Adipocyte (in vitro differentiated cells): ENCODE data around the gene ASTN2.

ENCODE experiments used
- DNase-seq: peaks from one replicate; pipeline ENCODE4 v3.0.0-alpha.2; 2015; ENCODE audit warnings: low read depth
- H3K27me3 ChIP-seq: replicated peaks from 2 replicates; pipeline ENCODE4 v1.7.0; 2013; ENCODE audit warnings: mild to moderate bottlenecking, low read length, moderate library complexity; ENCODE audit not compliant: control insufficient read depth, insufficient read depth
- H3K36me3 ChIP-seq: 2 replicates; pipeline ENCODE4 v1.7.0; 2013; ENCODE audit warnings: low read length, mild to moderate bottlenecking, moderate library complexity; ENCODE audit not compliant: control insufficient read depth, insufficient read depth, severe bottlenecking
- H3K4me1 ChIP-seq: 2 replicates; pipeline ENCODE4 v1.7.0; 2013; ENCODE audit warnings: mild to moderate bottlenecking, low read length, moderate library complexity; ENCODE audit not compliant: control insufficient read depth, insufficient read depth
- H3K4me3 ChIP-seq: 2 replicates; pipeline ENCODE4 v1.7.0; 2013; ENCODE audit warnings: mild to moderate bottlenecking, low read length, moderate library complexity
- H3K9ac ChIP-seq: 2 replicates; pipeline ENCODE4 v1.7.0; 2013; ENCODE audit warnings: mild to moderate bottlenecking, low read length, moderate library complexity
- H3K9me3 ChIP-seq: 2 replicates; pipeline ENCODE4 v1.7.0; 2013; ENCODE audit warnings: mild to moderate bottlenecking, low read length, moderate library complexity; ENCODE audit not compliant: control insufficient read depth

Gene ASTN2

DNA sequence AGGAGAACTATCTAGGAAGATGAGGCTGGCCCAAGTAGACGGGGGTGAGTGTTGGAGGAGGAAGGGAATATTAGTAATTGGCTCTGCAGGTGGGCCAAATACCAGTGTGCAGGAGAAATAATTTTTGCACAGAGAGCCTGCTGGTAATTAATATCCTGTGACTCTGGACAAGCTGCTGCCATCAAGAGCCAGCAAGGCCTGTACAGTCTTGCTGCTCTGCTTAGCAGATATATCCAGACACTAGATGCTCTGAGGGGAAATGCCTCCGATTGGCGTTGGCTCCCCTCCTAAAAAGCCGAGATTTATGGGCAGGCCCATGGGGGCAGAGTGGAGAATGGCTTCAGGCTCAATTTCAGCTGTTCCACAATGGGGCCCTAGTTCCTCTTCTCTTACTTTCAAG, 29.6 kb upstream of the ASTN2 start:
- H3K4me1 ChIP-seq = no peaks in the 10 kb centered on the region
- H3K4me3 ChIP-seq = no peak overlapping the region
- DNase-seq = no peak
- H3K27me3 ChIP-seq = peaks cover 18% of the 10 kb centered on the region
- no peaks in the 10 kb centered on the region for H3K9me3 ChIP-seq
- no peaks in the 10 kb centered on the region for H3K36me3 ChIP-seq
- H3K9ac ChIP-seq = no peak overlapping the region

DNA sequence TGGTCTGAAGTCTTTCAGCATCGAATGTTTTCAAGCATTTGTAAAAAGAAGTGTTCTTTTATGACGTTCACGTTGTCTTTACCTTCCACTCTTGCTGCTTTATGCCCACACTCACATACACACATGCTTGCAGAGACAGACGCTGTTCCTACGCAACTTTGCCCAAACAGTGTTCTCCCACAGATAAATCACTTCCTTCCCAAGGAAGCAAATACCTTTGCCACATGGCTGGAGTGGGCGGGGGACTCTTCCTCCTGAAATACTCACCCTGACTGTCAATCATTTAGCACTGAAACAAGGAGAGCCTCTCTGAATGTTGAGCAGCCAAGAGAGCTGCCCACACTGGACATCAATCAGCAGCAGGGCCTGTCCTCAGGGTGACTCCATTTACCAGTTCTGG, 22.4 kb upstream of the ASTN2 start:
- H3K9me3 ChIP-seq = no peaks in the 10 kb centered on the region
- DNase-seq = no peak
- peaks cover 8% of the 10 kb centered on the region for H3K27me3 ChIP-seq
- H3K4me3 ChIP-seq = no peak overlapping the region
- no peak overlapping the region for H3K9ac ChIP-seq
- no peaks in the 10 kb centered on the region for H3K4me1 ChIP-seq
- H3K36me3 ChIP-seq = no peaks in the 10 kb centered on the region

DNA sequence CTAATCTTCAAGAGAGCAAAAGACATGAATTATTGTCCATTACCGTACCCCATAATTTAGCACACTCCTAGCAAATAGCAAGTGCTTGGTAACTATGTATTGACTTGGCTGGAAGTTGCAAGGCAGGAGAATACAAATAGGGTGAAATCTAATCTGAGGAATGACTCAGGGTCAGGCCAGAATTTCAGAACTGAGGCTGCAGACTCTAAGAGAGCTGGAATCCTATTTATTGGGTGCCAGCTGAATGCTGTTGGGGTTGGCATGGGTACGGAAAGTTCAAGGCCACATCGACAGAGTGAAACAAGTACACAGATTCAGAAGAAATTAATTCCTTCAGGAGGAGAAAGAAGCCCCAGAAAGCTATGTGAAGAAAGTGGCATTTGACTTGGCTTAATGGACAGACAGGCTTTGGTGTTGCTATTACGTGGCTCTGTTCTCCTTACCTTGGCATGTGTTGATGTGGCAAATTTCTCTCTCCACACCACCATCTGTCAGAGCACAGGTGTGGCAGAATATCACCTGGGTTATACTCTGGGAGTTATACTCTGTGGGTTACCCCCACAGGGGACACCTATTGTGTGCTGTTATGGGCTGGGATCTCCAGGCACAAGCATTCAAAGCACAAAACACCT, 20.9 kb upstream of the ASTN2 start:
- Histone ChIP-seq H3K9ac (no peak overlapping the region), H3K36me3 (no peaks in the 10 kb centered on the region), H3K9me3 (no peaks in the 10 kb centered on the region), H3K27me3 (peaks cover 4% of the 10 kb centered on the region), H3K4me1 (no peaks in the 10 kb centered on the region), H3K4me3 (no peak overlapping the region)
- no peak for DNase-seq

DNA sequence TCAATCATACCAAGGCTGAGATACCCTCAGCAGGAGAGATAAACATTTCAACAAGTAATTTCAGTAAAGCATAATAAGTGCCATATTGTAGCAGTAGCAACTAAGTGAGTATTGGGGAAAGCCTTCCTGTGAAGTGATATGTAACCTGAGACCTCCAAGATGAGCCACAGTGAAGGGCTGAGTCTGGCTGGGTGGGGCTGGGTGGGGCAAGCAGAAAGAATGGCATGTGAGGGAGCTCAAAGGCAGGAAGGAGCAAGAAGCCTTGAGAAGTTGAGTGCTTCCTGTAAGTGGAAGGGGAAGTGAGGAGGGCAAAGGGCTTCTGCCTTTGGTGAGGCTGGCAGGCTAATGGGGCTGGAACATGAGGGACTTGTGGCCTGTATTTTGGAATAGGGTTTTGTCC, 19.7 kb upstream of the ASTN2 start:
- Histone ChIP-seq H3K4me1 (no peaks in the 10 kb centered on the region), H3K4me3 (no peak overlapping the region), H3K36me3 (no peaks in the 10 kb centered on the region), H3K9ac (no peak overlapping the region), H3K9me3 (no peaks in the 10 kb centered on the region), H3K27me3 (peaks cover 4% of the 10 kb centered on the region)
- DNase-seq = no peak

DNA sequence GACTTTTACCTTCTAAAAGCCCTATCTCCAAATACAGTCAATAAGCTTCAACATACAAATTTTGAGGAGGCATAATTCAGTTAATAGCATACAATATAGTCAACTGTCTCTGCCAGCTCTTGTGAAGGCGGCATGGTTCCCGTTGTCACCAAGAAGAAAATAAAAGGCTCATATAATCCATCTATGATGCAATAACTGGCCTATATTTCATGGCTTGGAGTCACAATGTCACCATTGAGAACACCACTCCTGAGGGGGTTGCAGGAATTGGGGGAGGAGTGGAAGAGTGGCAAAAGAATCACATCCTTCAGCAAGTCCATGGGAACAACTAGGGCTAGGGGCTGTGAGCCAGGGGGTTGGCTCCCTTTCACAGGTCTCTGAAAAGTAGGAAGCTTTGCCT, 16.0 kb upstream of the ASTN2 start:
- H3K9ac ChIP-seq = no peak overlapping the region
- no peak overlapping the region for H3K4me3 ChIP-seq
- H3K4me1 ChIP-seq = no peaks in the 10 kb centered on the region
- no peaks in the 10 kb centered on the region for H3K36me3 ChIP-seq
- peaks cover 4% of the 10 kb centered on the region for H3K27me3 ChIP-seq
- no peaks in the 10 kb centered on the region for H3K9me3 ChIP-seq
- no peak for DNase-seq

DNA sequence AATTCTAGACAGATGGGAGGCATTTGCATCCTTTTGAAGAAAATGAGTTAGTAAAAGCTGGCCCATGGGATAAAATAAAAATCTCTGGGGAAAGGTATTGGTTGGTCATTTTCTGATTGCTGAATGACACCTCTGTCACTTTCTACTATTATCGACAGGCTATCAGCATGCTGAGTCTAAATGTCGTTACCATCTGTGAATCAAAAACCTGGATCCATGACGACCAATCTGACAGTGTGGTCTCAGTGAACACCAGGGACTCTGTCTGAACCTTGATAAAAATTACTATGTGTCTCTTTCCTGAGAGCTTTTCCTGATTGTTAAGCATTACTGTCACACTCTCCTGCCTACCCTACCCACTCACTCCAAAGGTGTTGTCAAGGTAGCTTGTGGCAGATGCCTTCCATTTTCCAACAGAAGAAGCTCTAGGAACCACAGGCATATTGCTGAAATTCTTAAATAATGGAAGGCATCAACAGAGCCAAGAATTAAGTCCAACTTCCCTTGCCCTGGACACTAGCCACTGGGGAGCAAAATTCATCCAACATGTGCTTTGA, 12.6 kb upstream of the ASTN2 start:
- peaks cover 9% of the 10 kb centered on the region for H3K27me3 ChIP-seq
- H3K36me3 ChIP-seq = no peaks in the 10 kb centered on the region
- no peak overlapping the region for H3K4me3 ChIP-seq
- DNase-seq = no peak
- H3K9me3 ChIP-seq = no peaks in the 10 kb centered on the region
- H3K9ac ChIP-seq = no peak overlapping the region
- H3K4me1 ChIP-seq = no peaks in the 10 kb centered on the region

DNA sequence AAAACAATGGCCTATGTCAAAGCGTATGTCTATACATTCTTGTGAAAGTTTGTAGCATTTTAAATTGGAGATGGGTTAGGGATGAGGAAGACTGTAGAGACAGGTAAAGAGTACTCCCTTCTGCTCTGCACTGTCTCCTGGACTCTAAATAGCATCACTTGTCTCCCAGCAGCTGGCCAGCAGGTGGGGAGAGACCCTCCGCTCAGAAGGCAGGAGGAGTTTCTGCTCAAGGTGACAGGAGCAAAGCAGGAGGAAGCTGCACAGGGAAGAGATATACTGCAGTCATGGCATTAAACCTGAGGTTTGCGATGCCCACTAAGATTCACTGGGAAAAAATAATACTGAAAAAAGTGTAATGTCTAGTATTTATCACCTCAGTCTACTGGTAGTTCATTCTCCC, 10.7 kb upstream of the ASTN2 start:
- Histone ChIP-seq H3K9ac (no peak overlapping the region), H3K4me3 (no peak overlapping the region), H3K4me1 (no peaks in the 10 kb centered on the region), H3K27me3 (peaks cover 9% of the 10 kb centered on the region), H3K9me3 (no peaks in the 10 kb centered on the region), H3K36me3 (no peaks in the 10 kb centered on the region)
- DNase-seq = no peak

DNA sequence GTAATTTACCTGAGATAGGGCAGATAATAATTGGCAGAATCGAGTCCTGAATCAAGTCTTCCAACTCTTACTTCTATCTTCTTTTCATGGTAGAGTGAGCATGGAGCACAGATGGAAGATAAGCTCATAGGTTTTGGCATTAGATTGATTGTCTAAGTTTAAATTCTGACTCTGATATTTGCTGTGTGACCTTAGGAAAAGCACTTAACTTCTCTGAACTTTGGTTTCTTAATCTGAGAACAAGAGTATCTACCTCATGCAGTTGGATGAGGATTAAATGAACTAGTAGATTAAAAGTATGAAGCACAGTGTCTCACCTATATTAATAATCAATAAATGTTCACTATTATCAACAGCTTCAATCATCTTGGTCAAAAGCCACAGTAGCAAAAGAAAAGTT, 9.4 kb upstream of the ASTN2 start:
- Histone ChIP-seq H3K9ac (no peak overlapping the region), H3K36me3 (no peaks in the 10 kb centered on the region), H3K4me1 (no peaks in the 10 kb centered on the region), H3K27me3 (peaks cover 17% of the 10 kb centered on the region), H3K9me3 (no peaks in the 10 kb centered on the region), H3K4me3 (no peak overlapping the region)
- DNase-seq = no peak

DNA sequence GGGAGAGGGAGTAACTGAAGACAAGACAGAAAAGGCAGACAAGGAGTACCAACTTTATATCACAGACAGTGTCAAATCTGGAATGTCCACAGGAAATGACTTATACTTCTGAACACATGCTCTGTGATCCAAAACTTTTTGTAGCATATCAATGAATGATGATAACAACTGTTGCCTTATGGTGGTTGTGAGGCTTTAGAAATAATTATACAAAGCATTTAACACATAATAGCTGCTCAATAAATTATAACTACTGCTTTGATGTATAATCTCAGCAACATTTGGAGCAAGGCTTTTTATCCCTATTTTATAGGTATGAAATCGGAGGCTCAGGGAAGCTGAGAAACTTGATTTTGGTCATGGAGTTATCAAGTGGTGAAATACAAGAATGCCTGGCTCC, 3.3 kb upstream of the ASTN2 start:
- H3K4me1 ChIP-seq = peaks cover 5% of the 10 kb centered on the region
- no peak for DNase-seq
- no peak overlapping the region for H3K4me3 ChIP-seq
- H3K27me3 ChIP-seq = peaks cover 47% of the 10 kb centered on the region
- H3K9ac ChIP-seq = no peak overlapping the region
- no peaks in the 10 kb centered on the region for H3K9me3 ChIP-seq
- H3K36me3 ChIP-seq = no peaks in the 10 kb centered on the region

DNA sequence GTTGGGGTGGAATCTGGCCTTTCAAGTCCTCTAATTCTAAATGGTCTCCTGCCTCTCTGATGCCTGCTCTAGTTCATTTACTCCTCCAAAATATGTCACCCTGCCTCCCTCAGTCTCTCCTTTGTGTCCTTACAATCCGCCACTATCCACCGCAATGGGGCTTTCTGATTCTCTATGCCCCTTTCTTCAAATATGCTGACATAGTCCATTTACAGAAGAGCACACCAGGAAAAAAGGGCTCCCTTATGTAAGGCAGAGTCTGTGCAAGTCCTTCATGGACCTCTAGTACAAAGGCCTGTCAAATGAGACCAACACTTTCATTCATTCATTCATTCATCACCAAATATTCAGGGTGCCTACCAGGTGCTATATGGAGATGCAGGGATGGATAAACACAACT, 2.0 kb upstream of the ASTN2 start:
- peaks cover 5% of the 10 kb centered on the region for H3K4me1 ChIP-seq
- H3K9me3 ChIP-seq = no peaks in the 10 kb centered on the region
- peaks cover 59% of the 10 kb centered on the region for H3K27me3 ChIP-seq
- H3K36me3 ChIP-seq = no peaks in the 10 kb centered on the region
- H3K9ac ChIP-seq = no peak overlapping the region
- no peak for DNase-seq
- H3K4me3 ChIP-seq = no peak overlapping the region

DNA sequence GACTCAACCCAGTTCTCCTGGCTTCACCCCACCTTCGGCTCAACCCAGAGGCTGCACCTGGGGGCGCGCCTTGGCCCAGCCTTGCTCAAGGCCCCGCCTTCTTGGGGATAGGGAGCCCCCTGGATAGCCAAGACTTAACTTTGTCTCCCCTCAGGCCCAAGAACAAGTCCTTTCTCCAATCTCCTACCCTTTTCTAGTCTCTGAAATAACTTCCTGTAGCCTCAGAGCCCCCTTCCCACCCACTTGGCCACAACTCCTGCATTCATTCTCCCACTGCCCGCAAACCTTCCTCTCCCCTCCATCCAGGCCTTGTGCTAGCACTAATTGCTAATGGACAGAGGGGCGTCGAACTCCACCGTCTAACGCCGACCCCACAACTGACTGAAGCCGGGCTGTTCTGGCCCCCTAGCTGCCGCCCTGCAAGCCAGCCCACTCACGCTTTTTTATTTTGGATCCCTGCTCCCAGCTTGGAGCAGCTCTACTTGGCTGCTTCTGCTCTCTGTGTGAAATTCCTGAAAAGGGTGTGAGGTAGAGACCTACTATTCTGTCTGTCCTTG, 579 bp upstream of the ASTN2 start:
- H3K27me3 ChIP-seq = peaks cover 70% of the 10 kb centered on the region
- DNase-seq = no peak
- no peak overlapping the region for H3K9ac ChIP-seq
- peak overlapping the region; percentile 33 for H3K4me3 ChIP-seq
- peaks cover 5% of the 10 kb centered on the region for H3K4me1 ChIP-seq
- H3K9me3 ChIP-seq = no peaks in the 10 kb centered on the region
- no peaks in the 10 kb centered on the region for H3K36me3 ChIP-seq
